22Rv1 (cell line): ENCODE measurements around the gene RANBP17.

Experiments used
- H3K27ac ChIP-seq: fragments of 450-650 bp; 2 replicates; pipeline ENCODE4 v1.5.1; 2017
- CTCF ChIP-seq: fragments of 450-650 bp; IDR thresholded peaks from 2 replicates; pipeline ENCODE4 v1.5.1; 2017; ENCODE audit warnings: mild to moderate bottlenecking
- ZFX ChIP-seq: fragments of 450-650 bp; IDR thresholded peaks from 2 replicates; pipeline ENCODE4 v1.6.1; 2017; ENCODE audit warnings: antibody characterized with exemption, borderline replicate concordance

The RANBP17 gene

GRCh38 chr5:170861917-170862766, at the start of gene RANBP17:
Gene RANBP17, plus strand, starts transcription at chr5:170862018.
- TF ChIP-seq CTCF (peak; percentile 23), ZFX (no peak)
- peak within 1 kb of the TSS; percentile 89 for H3K27ac ChIP-seq

- H3K27ac ChIP-seq: no peak overlapping the region
- no peak for TF ChIP-seq CTCF
- no peak for TF ChIP-seq ZFX
Observed at GRCh38 chr5:170813231-170813630, 48.6 kb upstream of the RANBP17 start.

GRCh38 chr5:170817195-170817594, 44.6 kb upstream of the RANBP17 start:
- TF ChIP-seq CTCF (no peak), ZFX (no peak)
- no peak overlapping the region for H3K27ac ChIP-seq

GRCh38 chr5:170818232-170818631, 43.6 kb upstream of the RANBP17 start:
- TF ChIP-seq CTCF: no peak
- TF ChIP-seq ZFX: no peak

GRCh38 chr5:170819824-170820223, 42.0 kb upstream of the RANBP17 start:
- TF ChIP-seq ZFX: no peak
- no peak for TF ChIP-seq CTCF
- no peak overlapping the region for H3K27ac ChIP-seq

More at GRCh38 chr5:170818232-170818631, 43.6 kb upstream of the RANBP17 start:
- no peak overlapping the region for H3K27ac ChIP-seq

- no peak overlapping the region for H3K27ac ChIP-seq
Observed at GRCh38 chr5:170821257-170821800, 40.5 kb upstream of the RANBP17 start.

More at GRCh38 chr5:170821257-170821800, 40.5 kb upstream of the RANBP17 start:
- TF ChIP-seq ZFX (no peak), CTCF (no peak)
